ENCODE results near the gene CAPN5.

GRCh38 chr11:77067861-77068443 lies 1.2 kb downstream of the CAPN5 start:
- TF ChIP-seq CTCF (conservative IDR thresholded peaks at IDR 0.05; ENCODE audit: low read length) (no peak), EZH2phosphoT487 (IDR thresholded peaks at IDR 0.05; ENCODE audit: borderline replicate concordance) (no peak)
